NCI-H2107 treated with DMSO at 0.1 percent for 48 hours (cell line): ENCODE results near the gene TMUB2.
"Not testable (repeated sequence)": the region's sequence is repeated elsewhere in the genome, so short reads cannot be mapped to it uniquely, and the experiment has no call there.

Experiments used
- DNase-seq: peaks from one replicate; lab custom pipeline; 2025; ENCODE audit not compliant: unreplicated experiment; lab: John Stamatoyannopoulos, UW

The TMUB2 gene

GRCh38 chr17:44218344-44219107 lies 31.8 kb downstream of the TMUB2 start:
- peak; percentile 22 for DNase-seq

GRCh38 chr17:44219108-44219615 lies 32.4 kb downstream of the TMUB2 start:
- DNase-seq, result no peak

- peak; percentile 24 for DNase-seq
These were observed 32.9 kb downstream of the TMUB2 start, which contains the start of gene UBTF for GRCh38 chr17:44219616-44220212. TSS of gene UBTF (minus strand) at chr17:44219675. CDS start at chr17:44218229, 1,446 bp downstream.

- no peak for DNase-seq
These were observed 33.7 kb downstream of the TMUB2 start for GRCh38 chr17:44220213-44221083.

- DNase-seq, result peak; percentile 83
These were observed 34.5 kb downstream of the TMUB2 start for GRCh38 chr17:44221084-44221861.

- no peak for DNase-seq
These were observed 35.0 kb downstream of the TMUB2 start for GRCh38 chr17:44221862-44222111.

GRCh38 chr17:44222112-44222869 lies 35.5 kb downstream of the TMUB2 start:
- peak; percentile 61 for DNase-seq

GRCh38 chr17:44223541-44224071 lies 36.8 kb downstream of the TMUB2 start:
- DNase-seq, result no peak

GRCh38 chr17:44229090-44229489 lies 42.3 kb downstream of the TMUB2 start:
- no peak for DNase-seq

- DNase-seq, result no peak
These were observed 43.4 kb downstream of the TMUB2 start for GRCh38 chr17:44230140-44230539.

- no peak for DNase-seq
These were observed 45.3 kb downstream of the TMUB2 start for GRCh38 chr17:44232061-44232460.

- no peak for DNase-seq
These were observed 46.8 kb downstream of the TMUB2 start for GRCh38 chr17:44233582-44233981.

GRCh38 chr17:44235583-44235936 lies 48.8 kb downstream of the TMUB2 start:
- DNase-seq, result no peak

GRCh38 chr17:44236444-44236991 lies 49.7 kb downstream of the TMUB2 start:
- DNase-seq, result no peak

GRCh38 chr17:44237886-44238285 lies 51.1 kb downstream of the TMUB2 start:
- DNase-seq, result not testable (repeated sequence)

GRCh38 chr17:44241106-44241624 lies 54.4 kb downstream of the TMUB2 start:
- DNase-seq, result no peak
